K562 (cell line): ENCODE results near the gene LENEP. TPM values are rescaled to one million over a fixed set of nuclear protein-coding genes. Genes with fewer than 3 reads are reported as not detected.
A peak's percentile ranks its signal among the peaks of the same experiment; 100 is the strongest.

Experiments used
- CHCHD3 ChIP-seq: fragments of 250-450 bp; sonication (Bioruptor Pico); IDR thresholded peaks from 2 replicates; pipeline ENCODE4 v2.1.2; 2022; ENCODE audit warnings: mild to moderate bottlenecking
- DPF2 ChIP-seq: fragments of 450-650 bp; IDR thresholded peaks from 2 replicates; pipeline ENCODE4 v1.6.1; 2016
- ERF ChIP-seq: fragments of 450-650 bp; formaldehyde crosslinking; IDR thresholded peaks from 2 replicates; pipeline ENCODE4 v1.4.0; 2020; ENCODE audit warnings: mild to moderate bottlenecking, mixed read lengths
- ETV5 ChIP-seq: sonication (generic); formaldehyde crosslinking; IDR thresholded peaks from 2 replicates; pipeline ENCODE4 v1.4.0; 2020; ENCODE audit warnings: low read depth, mild to moderate bottlenecking, missing genetic modification reagents
- GABPA ChIP-seq: fragments of 200-800 bp; sonication (Bioruptor generic); conservative IDR thresholded peaks from 2 replicates; pipeline ENCODE4 v1.6.1; 2016; ENCODE audit warnings: low read depth, missing genetic modification characterization, missing compliant biosample characterization
- GABPB1 ChIP-seq: sonication (generic); formaldehyde crosslinking; IDR thresholded peaks from 2 replicates; pipeline ENCODE4 v1.8.0; 2022; ENCODE audit warnings: mild to moderate bottlenecking, missing genetic modification reagents
- HDAC6 ChIP-seq: IDR thresholded peaks from 2 replicates; pipeline ENCODE4 v1.6.1; 2012; ENCODE audit warnings: low read depth, mild to moderate bottlenecking, control low read depth, inconsistent platforms, low read length, moderate library complexity
- HNRNPLL ChIP-seq: fragments of 200-400 bp; formaldehyde crosslinking; IDR thresholded peaks from 2 replicates; pipeline ENCODE4 v1.6.1; 2017; ENCODE audit warnings: low read length, low read depth, mild to moderate bottlenecking; ENCODE audit not compliant: poor library complexity, severe bottlenecking
- KLF16 ChIP-seq: IDR thresholded peaks from 2 replicates; pipeline ENCODE4 v1.6.1; 2016; ENCODE audit warnings: antibody characterized with exemption
- MECOM ChIP-seq: fragments of 250-450 bp; sonication (Bioruptor Pico); IDR thresholded peaks from 2 replicates; pipeline ENCODE4 v1.8.0; 2022; ENCODE audit warnings: inconsistent platforms
- NR2C2 ChIP-seq, 2 experiments: fragments of 200-800 bp in 1 of 2; sonication (Bioruptor generic) in 1 of 2; sonication (generic) in 1 of 2; formaldehyde crosslinking in 1 of 2; IDR thresholded peaks; 2 replicates each; pipeline versions ENCODE4 v1.6.1 to v1.8.0; 2016 to 2022; ENCODE audit warnings: mild to moderate bottlenecking in 1 of 2, missing compliant biosample characterization in 1 of 2, missing genetic modification characterization in 1 of 2, missing genetic modification reagents in 1 of 2
- OTX1 ChIP-seq: fragments of 450-650 bp; formaldehyde crosslinking; IDR thresholded peaks from 2 replicates; pipeline ENCODE4 v1.4.0; 2022; ENCODE audit warnings: mild to moderate bottlenecking
- POLR3A ChIP-seq: IDR thresholded peaks from 2 replicates; pipeline ENCODE4 v1.6.1; 2011; ENCODE audit warnings: borderline replicate concordance, mild to moderate bottlenecking, moderate library complexity; ENCODE audit not compliant: insufficient read length, insufficient read depth; ENCODE audit errors: extremely low read depth
- PTBP1 ChIP-seq: fragments of 200-400 bp; formaldehyde crosslinking; IDR thresholded peaks from 2 replicates; pipeline ENCODE4 v1.6.1; 2017; ENCODE audit warnings: low read depth, low read length
- RAD21 ChIP-seq, 2 experiments: fragments of 250-450 bp in 1 of 2; fragments of 450-650 bp in 1 of 2; sonication (Bioruptor Pico) in 1 of 2; formaldehyde crosslinking in 1 of 2; IDR thresholded peaks in 1 of 2; conservative IDR thresholded peaks in 1 of 2; 2 replicates each; pipeline versions ENCODE4 v1.4.0 to v1.8.0; 2020 to 2022; ENCODE audit warnings: mild to moderate bottlenecking in 2 of 2, moderate library complexity in 1 of 2
- TBP ChIP-seq: optimal IDR thresholded peaks from 2 replicates; pipeline ENCODE3; 2011; ENCODE audit warnings: low read depth, low read length, improper control_type of control experiment
- ZNF239 ChIP-seq: fragments of 250-450 bp; sonication (Bioruptor Pico); IDR thresholded peaks from 2 replicates; pipeline ENCODE4 v1.4.0; 2020; ENCODE audit warnings: mild to moderate bottlenecking
- ZNF41 ChIP-seq: fragments of 250-450 bp; sonication (Bioruptor Pico); conservative IDR thresholded peaks from 2 replicates; pipeline ENCODE4 v1.4.0; 2020; ENCODE audit warnings: mild to moderate bottlenecking
- ZNF507 ChIP-seq: conservative IDR thresholded peaks from 2 replicates; pipeline ENCODE4 v1.6.1; 2017; ENCODE audit warnings: missing genetic modification characterization, missing compliant biosample characterization
- polyA plus RNA-seq, 8 experiments: library from polyadenylated mRNA; depleted of rRNA in 4 of 8; stranded (reverse) in 5 of 8; unstranded in 3 of 8; fragments of >200 nt; fragmentation: Nextera tagmentation in 2 of 8; fragmentation: Illumina TruSeq in 1 of 8; extraction: Ambion mirVana in 2 of 8; extraction: Trizol in 1 of 8; gene quantifications; 2 replicates each; pipeline versions ENCODE4 v1.2.1 to v1.2.3, GENCODE V29; 2011 to 2014; ENCODE audit warnings: inconsistent platforms in 1 of 8, missing spikeins in 1 of 8
- total RNA-seq, 7 experiments: library from RNA; depleted of rRNA in 6 of 7; stranded (reverse); fragments of >200 nt in 6 of 7; fragmentation: Illumina TruSeq in 2 of 7; extraction: Trizol in 2 of 7; gene quantifications; 2 replicates each; pipeline versions ENCODE4 v1.2.1 to v1.2.3, GENCODE V29; 2011 to 2021; ENCODE audit warnings: low replicate concordance in 1 of 7
- TF ChIP-seq, protein P1 (sequence below): sonication (generic); formaldehyde crosslinking; IDR thresholded peaks from 2 replicates; pipeline ENCODE4 v1.8.0; 2022; ENCODE audit warnings: mild to moderate bottlenecking, low read depth, missing genetic modification reagents
- TF ChIP-seq, protein P2 (sequence below): sonication (generic); formaldehyde crosslinking; IDR thresholded peaks from 2 replicates; pipeline ENCODE4 v1.8.1; 2023; ENCODE audit warnings: mild to moderate bottlenecking, missing genetic modification reagents
- TF ChIP-seq, protein P3 (sequence below): sonication (generic); formaldehyde crosslinking; IDR thresholded peaks from 2 replicates; pipeline ENCODE4 v1.8.1; 2023; ENCODE audit warnings: mild to moderate bottlenecking, missing genetic modification reagents
- TF ChIP-seq, protein P4 (sequence below): sonication (generic); formaldehyde crosslinking; IDR thresholded peaks from 2 replicates; pipeline ENCODE4 v1.9.0; 2022; ENCODE audit warnings: mild to moderate bottlenecking, missing genetic modification reagents

Gene LENEP
- total and polyA plus RNA-seq, 9 of the 15 experiments (the other 6 are each of a cell fraction or from before 2014, with no cell fraction given), result 0.23 to 0.87 (median 0.67) TPM; not detected in 5

DNA sequence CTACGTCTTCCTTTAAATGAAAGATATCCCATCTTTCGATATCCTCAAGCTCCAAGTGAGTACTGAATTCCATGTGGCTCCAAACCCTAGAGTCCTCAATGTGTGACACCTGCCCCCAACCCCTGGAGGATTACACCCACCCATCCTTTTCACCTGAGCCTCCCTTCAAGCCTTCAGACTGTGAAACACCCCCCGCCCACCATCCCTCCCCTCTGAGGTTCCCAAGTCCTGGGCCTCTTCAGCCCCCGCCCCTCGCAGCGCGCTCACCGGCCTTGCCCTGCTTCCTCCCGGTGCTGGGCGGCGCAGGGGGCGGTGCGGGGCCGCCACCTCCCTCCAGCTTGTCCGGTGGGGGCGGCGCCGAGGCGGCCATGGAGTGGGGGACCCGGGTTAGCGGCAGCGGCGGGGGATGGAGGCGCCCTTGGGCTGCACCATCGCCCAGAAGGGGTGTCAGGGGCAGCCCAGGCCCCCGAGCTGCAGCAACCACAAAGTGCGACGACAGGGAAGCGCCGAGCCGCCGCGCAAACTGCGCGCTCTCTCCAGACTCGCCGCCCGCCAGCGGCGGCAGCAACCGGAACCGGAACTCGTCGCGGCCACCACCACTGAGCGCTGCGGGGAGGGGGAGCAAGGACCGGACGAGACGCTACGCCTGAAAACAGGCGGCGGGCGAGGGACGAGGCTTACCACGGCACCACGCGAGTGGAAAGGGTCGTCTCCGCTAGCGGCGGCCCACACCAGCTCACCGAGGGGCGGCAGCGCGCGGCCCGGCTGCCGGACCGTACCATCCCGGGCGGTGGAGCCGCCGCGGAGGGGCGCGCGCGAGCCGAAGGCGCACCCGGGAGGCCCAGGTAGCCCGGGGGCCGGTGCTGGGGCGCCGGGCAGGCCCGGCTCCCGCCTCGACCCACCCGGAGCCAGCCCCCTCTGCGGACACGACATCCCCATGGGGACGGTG lies 31.9 kb upstream of the LENEP start, which contains the start of gene PYGO2 (continued):
- TF ChIP-seq TBP (peak; percentile 70), MECOM (CRISPR knock-in tag) (no peak), DPF2 (no peak; the same call in 1 of the 2 replicates), PTBP1 (0 out of 2 replicates have a peak, but pooled peaks have one; percentile 34), ZNF507 (no peak), RAD21 (CRISPR knock-in tag; conservative IDR thresholded peaks at IDR 0.05 in 1 of 2, IDR thresholded peaks at IDR 0.05 in 1 of 2) (peak; percentile 74 to 80), ZNF239 (no peak), CHCHD3 (peak; percentile 63; the same call in 1 of the 2 replicates), GABPA (peak; percentile 98), HDAC6 (no peak), ERF (CRISPR knock-in tag) (peak; percentile 98), POLR3A (no peak), KLF16 (no peak), GABPB1 (peak; percentile 95), NR2C2 (CRISPR knock-in tag; IDR thresholded peaks at IDR 0.05) (peak; percentile 41; the same call in 1 of the 2 replicates), NR2C2 (tag; IDR thresholded peaks at IDR 0.05) (peak; percentile 73; the same call in 1 of the 2 replicates), OTX1 (CRISPR knock-in tag) (0 out of 2 replicates have a peak, but pooled peaks have one; percentile 60), ZNF41 (0 out of 2 replicates have a peak, but pooled peaks have one; percentile 14), HNRNPLL (peak; percentile 97), ETV5 (peak; percentile 90)
- TF ChIP-seq, protein P1, sequence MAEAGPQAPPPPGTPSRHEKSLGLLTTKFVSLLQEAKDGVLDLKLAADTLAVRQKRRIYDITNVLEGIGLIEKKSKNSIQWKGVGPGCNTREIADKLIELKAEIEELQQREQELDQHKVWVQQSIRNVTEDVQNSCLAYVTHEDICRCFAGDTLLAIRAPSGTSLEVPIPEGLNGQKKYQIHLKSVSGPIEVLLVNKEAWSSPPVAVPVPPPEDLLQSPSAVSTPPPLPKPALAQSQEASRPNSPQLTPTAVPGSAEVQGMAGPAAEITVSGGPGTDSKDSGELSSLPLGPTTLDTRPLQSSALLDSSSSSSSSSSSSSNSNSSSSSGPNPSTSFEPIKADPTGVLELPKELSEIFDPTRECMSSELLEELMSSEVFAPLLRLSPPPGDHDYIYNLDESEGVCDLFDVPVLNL (CRISPR knock-in tag), result 0 out of 2 replicates have a peak, but pooled peaks have one; percentile 51
- TF ChIP-seq, protein P2, sequence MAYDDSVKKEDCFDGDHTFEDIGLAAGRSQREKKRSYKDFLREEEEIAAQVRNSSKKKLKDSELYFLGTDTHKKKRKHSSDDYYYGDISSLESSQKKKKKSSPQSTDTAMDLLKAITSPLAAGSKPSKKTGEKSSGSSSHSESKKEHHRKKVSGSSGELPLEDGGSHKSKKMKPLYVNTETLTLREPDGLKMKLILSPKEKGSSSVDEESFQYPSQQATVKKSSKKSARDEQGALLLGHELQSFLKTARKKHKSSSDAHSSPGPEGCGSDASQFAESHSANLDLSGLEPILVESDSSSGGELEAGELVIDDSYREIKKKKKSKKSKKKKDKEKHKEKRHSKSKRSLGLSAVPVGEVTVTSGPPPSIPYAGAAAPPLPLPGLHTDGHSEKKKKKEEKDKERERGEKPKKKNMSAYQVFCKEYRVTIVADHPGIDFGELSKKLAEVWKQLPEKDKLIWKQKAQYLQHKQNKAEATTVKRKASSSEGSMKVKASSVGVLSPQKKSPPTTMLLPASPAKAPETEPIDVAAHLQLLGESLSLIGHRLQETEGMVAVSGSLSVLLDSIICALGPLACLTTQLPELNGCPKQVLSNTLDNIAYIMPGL (CRISPR knock-in tag), result peak; percentile 95
- TF ChIP-seq, protein P3, sequence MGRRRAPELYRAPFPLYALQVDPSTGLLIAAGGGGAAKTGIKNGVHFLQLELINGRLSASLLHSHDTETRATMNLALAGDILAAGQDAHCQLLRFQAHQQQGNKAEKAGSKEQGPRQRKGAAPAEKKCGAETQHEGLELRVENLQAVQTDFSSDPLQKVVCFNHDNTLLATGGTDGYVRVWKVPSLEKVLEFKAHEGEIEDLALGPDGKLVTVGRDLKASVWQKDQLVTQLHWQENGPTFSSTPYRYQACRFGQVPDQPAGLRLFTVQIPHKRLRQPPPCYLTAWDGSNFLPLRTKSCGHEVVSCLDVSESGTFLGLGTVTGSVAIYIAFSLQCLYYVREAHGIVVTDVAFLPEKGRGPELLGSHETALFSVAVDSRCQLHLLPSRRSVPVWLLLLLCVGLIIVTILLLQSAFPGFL (CRISPR knock-in tag), result no peak
- TF ChIP-seq, protein P4, sequence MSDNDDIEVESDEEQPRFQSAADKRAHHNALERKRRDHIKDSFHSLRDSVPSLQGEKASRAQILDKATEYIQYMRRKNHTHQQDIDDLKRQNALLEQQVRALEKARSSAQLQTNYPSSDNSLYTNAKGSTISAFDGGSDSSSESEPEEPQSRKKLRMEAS (CRISPR knock-in tag), result peak; percentile 41; the same call in 1 of the 2 replicates
